HG03460 (cell line): ENCODE measurements around the gene PSMC4.
"Not testable (repeated sequence)": the region's sequence is repeated elsewhere in the genome, so short reads cannot be mapped to it uniquely, and the experiment has no call there.

Experiments
- ATAC-seq: cut with Tn5 transposase; IDR thresholded peaks from one replicate; pipeline ENCODE4 v1.9.1; 2021; ENCODE audit not compliant: unreplicated experiment

PSMC4 gene

GRCh38 chr19:39943586-39943985 is 27.4 kb upstream of the PSMC4 start:
- ATAC-seq = no peak

- ATAC-seq = no peak
Measured at GRCh38 chr19:39946532-39946931, 24.4 kb upstream of the PSMC4 start.

DNA sequence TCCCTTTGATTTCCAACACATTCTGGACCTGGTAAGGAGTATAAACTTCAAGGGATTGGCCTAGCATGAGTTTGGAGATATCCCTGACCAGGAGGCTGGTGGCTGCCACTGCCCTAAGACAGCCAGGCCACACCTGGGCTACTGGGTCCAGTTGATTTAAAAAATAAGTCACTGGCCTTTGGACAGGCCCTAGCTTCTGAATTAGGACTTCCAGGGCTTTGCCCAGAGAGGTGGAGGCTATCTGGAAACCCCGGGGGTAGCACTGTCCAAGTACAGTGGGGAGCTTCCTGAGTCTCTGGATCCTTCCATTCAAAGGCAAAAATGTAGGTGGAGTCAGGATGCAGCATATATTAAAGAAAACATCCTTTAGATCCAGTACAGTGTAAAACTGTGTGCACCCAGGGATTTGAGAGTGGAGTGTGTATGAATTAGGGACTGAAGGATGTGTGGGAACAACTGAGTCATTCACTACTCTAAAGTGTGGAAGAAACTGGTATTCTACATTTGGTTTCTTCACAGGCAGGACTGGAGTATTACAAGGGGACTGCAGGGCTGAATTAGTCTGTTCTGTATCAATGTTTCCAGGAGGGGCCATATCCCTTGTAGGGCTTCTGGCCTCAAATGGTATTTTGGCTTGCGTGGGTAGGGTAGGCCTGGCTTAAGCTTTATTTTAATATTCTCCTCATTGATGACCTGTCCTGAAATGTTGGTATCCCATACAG is 21.8 kb upstream of the PSMC4 start:
- ATAC-seq = no peak

DNA sequence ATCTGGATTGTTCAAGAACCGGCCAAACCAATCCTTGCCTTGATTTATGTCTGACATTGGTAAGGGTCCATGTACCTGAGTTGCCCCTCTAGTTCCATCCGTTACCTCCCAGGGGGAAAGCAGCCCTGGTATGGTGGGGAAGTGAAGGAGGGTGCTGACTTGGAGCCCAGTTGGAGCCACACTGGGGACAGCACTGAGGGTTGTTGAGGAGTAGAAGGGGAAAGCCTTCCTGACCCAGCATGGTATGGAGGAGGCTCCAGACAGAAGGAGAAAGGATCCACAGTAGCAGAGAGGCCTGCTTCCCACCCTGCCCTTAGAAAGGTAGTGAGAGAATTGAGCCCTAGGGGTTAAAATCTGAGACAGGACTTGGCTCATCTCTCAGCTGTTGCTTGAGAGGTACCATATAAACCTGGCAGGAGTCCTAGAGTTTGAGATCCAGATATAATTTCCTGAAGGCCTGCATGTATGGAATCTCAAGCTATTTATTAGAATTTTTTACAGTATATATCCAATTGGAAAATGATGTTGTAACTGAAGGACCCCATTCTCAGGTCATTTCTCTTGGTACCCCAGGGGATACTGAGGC is 19.8 kb upstream of the PSMC4 start:
- ATAC-seq = no peak

- ATAC-seq = no peak
Measured at GRCh38 chr19:39951686-39952085, 19.3 kb upstream of the PSMC4 start.

DNA sequence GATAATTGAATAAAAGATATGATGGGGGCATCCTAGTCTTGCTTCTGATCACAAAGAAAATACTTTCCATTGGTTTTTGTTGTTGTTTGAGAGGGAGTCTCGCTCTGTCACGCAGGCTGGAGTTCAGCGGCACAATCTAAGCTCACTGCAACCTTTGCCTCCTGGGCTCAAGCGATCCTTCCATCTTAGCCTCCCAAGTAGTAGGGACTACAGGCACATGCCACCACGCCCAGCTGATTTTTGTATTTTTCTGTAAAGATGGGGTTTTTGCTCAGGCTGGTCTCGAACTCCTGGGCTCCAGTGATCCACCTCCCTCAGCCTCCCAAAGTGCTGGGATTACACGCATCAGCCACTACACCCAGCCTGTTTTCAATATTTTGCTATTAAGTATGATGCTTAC is 17.1 kb upstream of the PSMC4 start:
- no peak for ATAC-seq

DNA sequence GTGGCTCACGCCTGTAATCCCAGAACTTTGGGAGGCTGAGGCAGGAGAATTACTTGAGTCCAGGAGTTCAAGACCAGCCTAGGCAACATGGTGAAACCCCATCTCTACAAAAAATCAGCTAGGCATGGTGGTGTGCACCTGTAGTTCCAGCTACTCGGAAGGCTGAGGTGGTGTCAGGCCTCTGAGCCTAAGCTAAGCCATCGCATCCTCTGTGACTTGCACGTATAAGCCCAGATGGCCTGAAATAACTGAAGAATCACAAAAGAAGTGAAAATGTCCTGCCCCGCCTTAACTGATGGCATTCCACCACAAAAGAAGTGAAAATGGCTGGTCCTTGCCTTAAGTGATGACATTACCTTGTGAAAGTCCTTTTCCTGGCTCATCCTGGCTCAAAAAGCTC is 13.1 kb upstream of the PSMC4 start:
- not testable (repeated sequence) for ATAC-seq

- not testable (repeated sequence) for ATAC-seq
Measured at GRCh38 chr19:39958942-39959341, 12.0 kb upstream of the PSMC4 start.

DNA sequence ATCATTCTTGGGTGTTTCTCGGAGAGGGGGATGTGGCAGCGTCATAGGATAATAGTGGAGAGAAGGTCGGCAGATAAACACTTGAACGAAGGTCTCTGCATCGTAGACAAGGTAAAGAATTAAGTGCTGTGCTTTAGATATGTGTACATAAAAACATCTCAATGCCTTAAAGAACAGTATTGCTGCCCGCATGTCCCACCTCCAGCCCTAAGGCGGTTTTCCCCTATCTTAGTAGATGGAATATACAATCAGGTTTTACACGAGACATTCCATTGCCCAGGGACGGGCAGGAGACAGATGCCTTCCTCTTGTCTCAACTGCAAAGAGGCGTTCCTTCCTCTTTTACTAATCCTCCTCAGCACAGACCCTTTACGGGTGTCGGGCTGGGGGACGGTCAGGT is 11.6 kb upstream of the PSMC4 start:
- ATAC-seq = not testable (repeated sequence)

GRCh38 chr19:39963898-39964297 is 7.1 kb upstream of the PSMC4 start:
- no peak for ATAC-seq

- no peak for ATAC-seq
Measured at GRCh38 chr19:39966617-39967016, 4.3 kb upstream of the PSMC4 start.

GRCh38 chr19:39967561-39967960 is 3.4 kb upstream of the PSMC4 start:
- ATAC-seq = no peak

DNA sequence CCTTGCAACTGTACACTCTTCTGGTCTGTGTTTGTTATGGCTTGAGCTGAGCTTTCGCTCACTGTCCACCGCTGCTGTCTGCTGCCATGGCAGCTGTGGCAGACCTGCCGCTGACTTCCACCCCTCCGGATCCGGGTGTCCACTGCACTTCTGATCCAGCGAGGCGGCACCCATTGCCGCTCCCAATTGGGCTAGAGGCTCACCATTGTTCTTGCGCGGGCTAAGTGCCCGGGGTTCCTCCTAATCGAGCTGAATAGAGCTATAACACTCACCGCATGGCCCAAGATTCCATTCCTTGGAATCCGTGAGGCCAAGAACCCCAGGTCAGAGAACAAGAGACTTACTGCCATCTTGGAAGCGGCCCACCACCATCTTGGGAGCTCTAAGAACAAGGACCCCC is 2.2 kb upstream of the PSMC4 start:
- no peak for ATAC-seq

- no peak for ATAC-seq
Measured at GRCh38 chr19:39969266-39969665, 1.7 kb upstream of the PSMC4 start.

DNA sequence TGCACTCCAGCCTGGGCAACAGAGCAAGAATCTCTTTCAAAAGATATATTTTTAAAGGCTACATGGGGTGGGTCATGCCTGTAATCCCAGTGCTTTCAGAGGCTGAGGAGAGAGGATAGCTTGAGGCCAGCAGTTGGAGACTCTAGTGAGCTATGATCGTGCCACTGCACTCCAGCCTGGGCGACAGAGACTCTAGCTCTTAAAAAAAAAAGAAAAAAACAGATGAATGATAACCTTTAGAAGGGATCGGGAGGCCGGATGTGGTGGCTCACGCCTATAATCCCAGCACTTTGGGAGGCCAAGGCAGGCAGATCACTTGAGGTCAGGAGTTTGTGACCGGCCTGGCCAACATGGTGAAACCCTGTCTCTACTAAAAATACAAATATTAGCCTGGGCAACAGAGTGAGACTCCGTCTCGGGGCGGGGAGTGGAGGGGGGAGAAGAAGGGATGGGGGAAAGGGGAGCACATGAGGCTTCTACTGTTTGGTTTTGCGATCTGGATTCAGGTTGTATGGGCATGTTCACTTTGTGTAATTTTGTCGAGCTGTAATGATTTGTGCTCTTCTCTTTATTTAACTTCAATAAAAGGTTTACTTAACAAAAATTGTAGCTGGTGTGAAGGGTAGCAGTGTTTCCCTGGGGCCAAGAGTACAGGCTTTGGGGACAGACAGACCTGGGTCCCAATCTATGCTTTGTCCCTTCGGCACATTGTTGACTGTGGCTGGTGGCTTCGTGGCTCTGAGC is 1.1 kb upstream of the PSMC4 start:
- ATAC-seq = no peak

DNA sequence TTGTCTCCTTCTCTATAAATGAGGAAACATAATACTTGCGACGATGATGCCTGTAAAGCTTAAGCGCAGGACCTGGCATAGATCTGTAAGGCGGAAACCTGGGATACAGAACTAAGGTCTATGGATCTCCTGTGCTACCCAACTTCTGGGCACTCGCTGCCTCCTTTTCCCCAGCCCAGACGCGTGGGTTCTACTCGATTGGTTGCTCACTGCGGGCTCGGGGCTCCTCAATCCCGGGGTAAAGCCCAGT is 615 bp upstream of the PSMC4 start:
- no peak for ATAC-seq

- no peak for ATAC-seq
Measured at GRCh38 chr19:39971380-39972035, 543 bp downstream of the PSMC4 start.

- ATAC-seq = no peak
Measured at GRCh38 chr19:39974377-39975155, 3.6 kb downstream of the PSMC4 start.

DNA sequence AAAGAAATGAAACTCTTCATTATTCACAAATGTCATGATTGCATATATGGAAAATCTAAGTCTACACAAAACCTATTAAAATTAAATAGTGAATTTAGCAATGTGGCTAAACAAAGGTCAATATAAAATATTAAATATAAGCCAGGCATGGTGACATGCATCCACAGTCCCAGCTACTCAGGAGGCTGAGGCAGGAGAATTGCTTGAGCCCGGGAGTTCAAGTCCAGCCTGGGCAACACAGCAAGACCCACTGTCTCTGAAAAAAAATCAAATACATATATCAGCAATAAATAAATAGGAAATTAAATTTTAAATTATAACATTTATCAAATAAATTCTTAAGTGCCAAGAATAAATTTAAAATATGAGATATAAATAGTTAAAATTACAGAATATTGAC is 11.9 kb downstream of the PSMC4 start:
- no peak for ATAC-seq

GRCh38 chr19:39983695-39984300 is 12.8 kb downstream of the PSMC4 start:
- ATAC-seq = no peak

DNA sequence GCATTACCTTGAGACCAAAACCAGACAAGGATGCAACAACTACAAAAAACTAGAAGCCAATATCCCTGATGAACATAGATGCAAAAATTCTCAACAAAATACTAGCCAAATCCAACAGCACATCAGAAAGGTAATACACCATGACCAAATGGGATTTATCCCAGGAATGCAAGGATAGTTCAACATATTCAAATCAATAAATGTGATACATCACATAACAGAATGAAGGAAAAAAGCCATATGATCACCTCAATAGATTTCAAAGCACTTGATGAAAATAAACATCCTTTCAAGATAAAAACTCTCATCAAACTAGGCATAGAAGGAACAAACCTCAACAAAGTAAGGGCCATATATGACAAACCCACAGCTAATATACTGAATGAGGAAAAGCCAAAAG is 15.7 kb downstream of the PSMC4 start:
- ATAC-seq = no peak
